ENCODE measurements around the gene IRF2BP1. TPM values are rescaled to one million over a fixed set of nuclear protein-coding genes. Genes with fewer than 3 reads are reported as not detected.

The IRF2BP1 gene
- total and polyA plus RNA-seq, 2 of the 13 experiments (the other 11 are each of a cell fraction or from before 2014, with no cell fraction given) = 4.3 to 14.3 TPM

- peak; percentile 79 for TF ChIP-seq ZNF687 (CRISPR knock-in tag; IDR thresholded peaks at IDR 0.05)
- TF ChIP-seq GLMP (CRISPR knock-in tag; IDR thresholded peaks at IDR 0.05; ENCODE audit: borderline replicate concordance) = no peak
- TF ChIP-seq ZNF317 (CRISPR knock-in tag; IDR thresholded peaks at IDR 0.05) = no peak
- TF ChIP-seq LBX2 (CRISPR knock-in tag; IDR thresholded peaks at IDR 0.05; ENCODE audit: borderline replicate concordance) = no peak
- TF ChIP-seq ZNF598 (CRISPR knock-in tag; IDR thresholded peaks at IDR 0.05; ENCODE audit: borderline replicate concordance) = peak; percentile 7; the same call in 1 of the 2 replicates
- no peak for TF ChIP-seq SMAD9 (CRISPR knock-in tag; IDR thresholded peaks at IDR 0.05)
- no peak for TF ChIP-seq CEBPZ (IDR thresholded peaks at IDR 0.05; ENCODE audit: low read length)
- peak; percentile 14 for TF ChIP-seq ASH2L (IDR thresholded peaks at IDR 0.05; ENCODE audit: insufficient read length, low read depth, low read length)
- TF ChIP-seq KLF15 (CRISPR knock-in tag; IDR thresholded peaks at IDR 0.05; ENCODE audit: borderline replicate concordance) = no peak
- TF ChIP-seq MEIS2 (CRISPR knock-in tag; IDR thresholded peaks at IDR 0.05) = no peak
- 0 out of 2 replicates have a peak, but pooled peaks have one; percentile 8 for TF ChIP-seq FOXP4 (CRISPR knock-in tag; IDR thresholded peaks at IDR 0.05)
- peak; percentile 25; the same call in 1 of the 2 replicates for TF ChIP-seq ZNF879 (CRISPR knock-in tag; IDR thresholded peaks at IDR 0.05)
- no peak for TF ChIP-seq PCBP1 (IDR thresholded peaks at IDR 0.05; ENCODE audit: borderline replicate concordance, low read depth, low read length)
- TF ChIP-seq MYC (CRISPR knock-in tag; IDR thresholded peaks at IDR 0.05; ENCODE audit: borderline replicate concordance) = peak; percentile 70
- 0 out of 2 replicates have a peak, but pooled peaks have one; percentile 46 for TF ChIP-seq ZNF749 (CRISPR knock-in tag; IDR thresholded peaks at IDR 0.05; ENCODE audit: borderline replicate concordance)
- TF ChIP-seq NFE2L2 (IDR thresholded peaks at IDR 0.05; ENCODE audit: low read length) = no peak
- 0 out of 2 replicates have a peak, but pooled peaks have one; percentile 56 for TF ChIP-seq NFE2L1 (CRISPR knock-in tag; IDR thresholded peaks at IDR 0.05; ENCODE audit: borderline replicate concordance)
These were observed 23.2 kb downstream of the IRF2BP1 start, which contains the start of gene SYMPK (continued) for GRCh38 chr19:45862564-45863334.

Measured in HepG2 (cell line).